Neural progenitor cell (in vitro differentiated cells): Measurements from ENCODE around the gene ASTN2. TPM values are rescaled to one million over a fixed set of nuclear protein-coding genes. Genes with fewer than 3 reads are reported as not detected.

Experiments
- DNase-seq: peaks from one replicate; pipeline ENCODE4 v3.0.0-alpha.2; 2016; ENCODE audit warnings: low spot score
- H2AFZ ChIP-seq: fragments of 200-600 bp; sonication (generic); replicated peaks from 2 replicates; pipeline ENCODE4 v1.6.1; 2016; ENCODE audit warnings: antibody characterized with exemption
- H3F3A ChIP-seq: fragments of 200-600 bp; sonication (generic); 2 replicates; pipeline ENCODE4 v1.6.1; 2016; ENCODE audit warnings: antibody characterized with exemption, low read depth
- H3K27ac ChIP-seq: fragments of 200-600 bp; sonication (generic); 2 replicates; pipeline ENCODE4 v1.5.1; 2016; ENCODE audit warnings: mild to moderate bottlenecking
- H3K27me3 ChIP-seq: fragments of 200-600 bp; sonication (generic); 2 replicates; pipeline ENCODE4 v1.6.1; 2016; ENCODE audit warnings: mild to moderate bottlenecking, moderate library complexity
- H3K36me3 ChIP-seq: fragments of 200-600 bp; sonication (generic); 2 replicates; pipeline ENCODE4 v1.5.1; 2016
- H3K4me1 ChIP-seq: fragments of 200-600 bp; sonication (generic); 2 replicates; pipeline ENCODE4 v1.6.1; 2016; ENCODE audit warnings: mixed run types
- H3K4me2 ChIP-seq: fragments of 200-600 bp; sonication (generic); 2 replicates; pipeline ENCODE4 v1.6.1; 2016
- H3K4me3 ChIP-seq: fragments of 200-600 bp; sonication (generic); 2 replicates; pipeline ENCODE4 v1.5.1; 2016
- H3K79me2 ChIP-seq: fragments of 200-600 bp; sonication (generic); 2 replicates; pipeline ENCODE4 v1.6.1; 2016; ENCODE audit warnings: low read depth
- H3K9ac ChIP-seq: fragments of 200-600 bp; sonication (generic); 2 replicates; pipeline ENCODE4 v1.6.1; 2016
- H3K9me3 ChIP-seq: fragments of 200-600 bp; sonication (generic); 2 replicates; pipeline ENCODE4 v1.5.1; 2016; ENCODE audit warnings: low read depth
- H4K20me1 ChIP-seq: fragments of 200-600 bp; sonication (generic); 2 replicates; pipeline ENCODE4 v1.6.1; 2016; ENCODE audit warnings: low read depth
- H3K27ac Mint-ChIP-seq: 3 replicates; pipeline ENCODE4 v1.8.0; 2021; ENCODE audit warnings: mixed read lengths
- H3K27me3 Mint-ChIP-seq: 2 replicates; pipeline ENCODE4 v1.8.0; 2022; ENCODE audit warnings: low read depth, mild to moderate bottlenecking, inconsistent platforms, moderate library complexity, mixed read lengths; ENCODE audit not compliant: insufficient read depth
- H3K36me3 Mint-ChIP-seq: 3 replicates; pipeline ENCODE4 v1.8.0; 2021; ENCODE audit warnings: mixed read lengths
- H3K4me1 Mint-ChIP-seq: 3 replicates; pipeline ENCODE4 v1.8.0; 2021; ENCODE audit warnings: mixed read lengths
- H3K4me3 Mint-ChIP-seq: 3 replicates; pipeline ENCODE4 v1.8.0; 2021; ENCODE audit warnings: mild to moderate bottlenecking, moderate library complexity, mixed read lengths
- H3K9me3 Mint-ChIP-seq: 3 replicates; pipeline ENCODE4 v1.8.0; 2020; ENCODE audit warnings: mixed read lengths
- EZH2 ChIP-seq: fragments of 200-600 bp; sonication (generic); IDR thresholded peaks from 2 replicates; pipeline ENCODE4 v1.6.1; 2017; ENCODE audit warnings: antibody characterized with exemption, mild to moderate bottlenecking, moderate library complexity
- EZH2phosphoT487 ChIP-seq: fragments of 200-600 bp; sonication (generic); IDR thresholded peaks from 2 replicates; pipeline ENCODE4 v1.6.1; 2017; ENCODE audit warnings: antibody characterized with exemption
- total RNA-seq: library from RNA; depleted of rRNA; stranded (reverse); fragments of >200 nt; gene quantifications from 2 replicates; pipeline ENCODE4 v1.2.3, GENCODE V29; 2015; ENCODE audit warnings: low replicate concordance
- TF ChIP-seq, protein P1 (sequence below): fragments of 200-600 bp; sonication (generic); IDR thresholded peaks from 2 replicates; pipeline ENCODE4 v1.5.1; 2017; ENCODE audit warnings: antibody characterized with exemption, mild to moderate bottlenecking

Gene ASTN2
- total RNA-seq, 1 donor from 2014 or later: 8.0 TPM

- Mint-ChIP-seq H3K27ac (no peak overlapping the region), H3K4me3 (no peak overlapping the region), H3K27me3 (no peaks in the 10 kb centered on the region), H3K9me3 (no peaks in the 10 kb centered on the region), H3K4me1 (no peaks in the 10 kb centered on the region), H3K36me3 (no peaks in the 10 kb centered on the region)
- Histone ChIP-seq H3K4me1 (no peaks in the 10 kb centered on the region), H3K4me3 (no peak overlapping the region), H3K4me2 (no peak overlapping the region), H3K79me2 (no peaks in the 10 kb centered on the region), H2AFZ (no peak overlapping the region), H3K36me3 (no peaks in the 10 kb centered on the region), H3K9ac (no peak overlapping the region), H4K20me1 (no peaks in the 10 kb centered on the region), H3F3A (no peaks in the 10 kb centered on the region), H3K9me3 (no peaks in the 10 kb centered on the region), H3K27me3 (no peaks in the 10 kb centered on the region), H3K27ac (no peak overlapping the region)
- no peak for DNase-seq
- TF ChIP-seq, protein P1, sequence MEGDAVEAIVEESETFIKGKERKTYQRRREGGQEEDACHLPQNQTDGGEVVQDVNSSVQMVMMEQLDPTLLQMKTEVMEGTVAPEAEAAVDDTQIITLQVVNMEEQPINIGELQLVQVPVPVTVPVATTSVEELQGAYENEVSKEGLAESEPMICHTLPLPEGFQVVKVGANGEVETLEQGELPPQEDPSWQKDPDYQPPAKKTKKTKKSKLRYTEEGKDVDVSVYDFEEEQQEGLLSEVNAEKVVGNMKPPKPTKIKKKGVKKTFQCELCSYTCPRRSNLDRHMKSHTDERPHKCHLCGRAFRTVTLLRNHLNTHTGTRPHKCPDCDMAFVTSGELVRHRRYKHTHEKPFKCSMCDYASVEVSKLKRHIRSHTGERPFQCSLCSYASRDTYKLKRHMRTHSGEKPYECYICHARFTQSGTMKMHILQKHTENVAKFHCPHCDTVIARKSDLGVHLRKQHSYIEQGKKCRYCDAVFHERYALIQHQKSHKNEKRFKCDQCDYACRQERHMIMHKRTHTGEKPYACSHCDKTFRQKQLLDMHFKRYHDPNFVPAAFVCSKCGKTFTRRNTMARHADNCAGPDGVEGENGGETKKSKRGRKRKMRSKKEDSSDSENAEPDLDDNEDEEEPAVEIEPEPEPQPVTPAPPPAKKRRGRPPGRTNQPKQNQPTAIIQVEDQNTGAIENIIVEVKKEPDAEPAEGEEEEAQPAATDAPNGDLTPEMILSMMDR: no peak
- TF ChIP-seq EZH2 (no peak), EZH2phosphoT487 (no peak)
Observed at GRCh38 chr9:117445631-117446030, 30.8 kb upstream of the ASTN2 start.

GRCh38 chr9:117444501-117444900 lies 29.6 kb upstream of the ASTN2 start:
- Histone ChIP-seq H3K9me3 (no peaks in the 10 kb centered on the region), H3K27me3 (no peaks in the 10 kb centered on the region), H4K20me1 (no peaks in the 10 kb centered on the region), H3K4me2 (no peak overlapping the region), H3K27ac (no peak overlapping the region), H2AFZ (no peak overlapping the region), H3K36me3 (no peaks in the 10 kb centered on the region), H3K9ac (no peak overlapping the region), H3F3A (no peaks in the 10 kb centered on the region), H3K4me1 (no peaks in the 10 kb centered on the region), H3K79me2 (no peaks in the 10 kb centered on the region), H3K4me3 (no peak overlapping the region)
- Mint-ChIP-seq H3K36me3 (no peaks in the 10 kb centered on the region), H3K9me3 (no peaks in the 10 kb centered on the region), H3K27ac (no peak overlapping the region), H3K4me3 (no peak overlapping the region), H3K4me1 (no peaks in the 10 kb centered on the region), H3K27me3 (no peaks in the 10 kb centered on the region)
- no peak for DNase-seq
- TF ChIP-seq EZH2: no peak
- TF ChIP-seq EZH2phosphoT487: no peak
- TF ChIP-seq, protein P1: no peak

GRCh38 chr9:117437283-117437682 lies 22.4 kb upstream of the ASTN2 start:
- peaks cover 4% of the 10 kb centered on the region for H3K4me1 ChIP-seq
- TF ChIP-seq EZH2: no peak
- no peak for TF ChIP-seq EZH2phosphoT487
- TF ChIP-seq, protein P1: no peak
- no peaks in the 10 kb centered on the region for H3F3A ChIP-seq
- peaks cover 2% of the 10 kb centered on the region for H3K27me3 Mint-ChIP-seq
- no peaks in the 10 kb centered on the region for H4K20me1 ChIP-seq
- H3K79me2 ChIP-seq: no peaks in the 10 kb centered on the region
- no peak overlapping the region for H3K9ac ChIP-seq
- no peak overlapping the region for H2AFZ ChIP-seq
- H3K27me3 ChIP-seq: no peaks in the 10 kb centered on the region
- no peaks in the 10 kb centered on the region for H3K36me3 ChIP-seq
- H3K4me3 ChIP-seq: no peak overlapping the region
- H3K9me3 Mint-ChIP-seq: no peaks in the 10 kb centered on the region
- DNase-seq: no peak
- no peak overlapping the region for H3K27ac ChIP-seq
- H3K36me3 Mint-ChIP-seq: no peaks in the 10 kb centered on the region
- H3K4me2 ChIP-seq: no peak overlapping the region
- no peaks in the 10 kb centered on the region for H3K4me1 Mint-ChIP-seq
- no peaks in the 10 kb centered on the region for H3K9me3 ChIP-seq
- no peak overlapping the region for H3K27ac Mint-ChIP-seq
- H3K4me3 Mint-ChIP-seq: no peak overlapping the region
